Right lobe of liver (tissue), 6 donors: Measurements from ENCODE around the gene CAPZB. TPM values are rescaled to one million over a fixed set of nuclear protein-coding genes. Genes with fewer than 3 reads are reported as not detected.
A peak's percentile ranks its signal among the peaks of the same experiment; 100 is the strongest.

ENCODE experiments used
- ATAC-seq, 4 donors: fragments of 200-7000 bp; cut with Tn5 transposase; one replicate each; pipeline ENCODE4 v1.9.1; 2020; ENCODE audit warnings: mild to moderate bottlenecking in 4 of 4, moderate library complexity in 4 of 4
- DNase-seq, 3 donors: peaks; one replicate each; pipeline ENCODE4 v3.0.0-alpha.2; 2020
- H3K27ac ChIP-seq, 3 donors: fragments of 200-600 bp; one replicate each; pipeline ENCODE4 v1.8.0; 2022
- H3K27me3 ChIP-seq, 2 donors: fragments of 200-600 bp; one replicate each; pipeline ENCODE4 v1.8.0; 2022
- H3K36me3 ChIP-seq, 4 donors: fragments of 200-600 bp; sonication (generic) in 1 of 4; one replicate each; pipeline versions ENCODE4 v1.5.1 to v1.8.0; 2017 to 2022; ENCODE audit warnings: control low read depth in 1 of 4
- H3K4me1 ChIP-seq, 4 donors: fragments of 200-600 bp; sonication (generic) in 1 of 4; one replicate each; pipeline versions ENCODE4 v1.5.1 to v1.8.0; 2017 to 2022; ENCODE audit warnings: control low read depth in 1 of 4
- H3K4me3 ChIP-seq, 3 donors: fragments of 200-600 bp; one replicate each; pipeline ENCODE4 v1.8.0; 2022
- H3K9me3 ChIP-seq, 4 donors: fragments of 200-600 bp; sonication (generic) in 1 of 4; one replicate each; pipeline versions ENCODE4 v1.5.1 to v1.8.0; 2017 to 2022; ENCODE audit warnings: control low read depth in 1 of 4
- POLR2A ChIP-seq: fragments of 450-650 bp; IDR thresholded peaks from one replicate; pipeline ENCODE4 v1.6.1; 2017; ENCODE audit warnings: antibody characterized with exemption, mild to moderate bottlenecking
- WGBS: methylation state at CpG from one replicate; pipeline ENCODE4 v1.1.6; 2018; ENCODE audit warnings: low coverage, low lambda C conversion rate; ENCODE audit not compliant: insufficient coverage; ENCODE audit errors: missing lambda C conversion rate; 5-methylcytosine and 5-hydroxymethylcytosine counted together
- intact Hi-C, 2 donors: fragments of 100-400 bp; cut with DNase I; formaldehyde crosslinking; loops; one replicate each; pipeline versions ENCODE4 v1.11.2 to v1.14.1; 2022
- small RNA-seq, 2 experiments: library from RNA; depleted of rRNA; stranded (forward); fragments of <200 nt; gene quantifications; one replicate each; pipeline ENCODE3, GENCODE V24; 2016
- total RNA-seq, 6 experiments: library from RNA; depleted of rRNA in 2 of 6; stranded (reverse); fragments of >200 nt in 2 of 6; fragmentation: NEBNext Ultra II Directional in 3 of 6; extraction: Animal tissue kit (Norgen Biotek cat#: 25700) in 3 of 6; gene quantifications; one replicate each; pipeline versions ENCODE4 v1.1.0 to v1.2.4, GENCODE V29; 2016 to 2023
- TF ChIP-seq, protein P1 (sequence below), 4 donors: fragments of 200-600 bp in 3 of 4; fragments of 450-650 bp in 1 of 4; IDR thresholded peaks; one replicate each; pipeline versions ENCODE4 v1.5.1 to v1.8.0; 2016 to 2022; ENCODE audit warnings: antibody characterized with exemption in 4 of 4, mild to moderate bottlenecking in 2 of 4
- donor health status: DM: no; HTN: yes; CAD: no.
- donor health status: DM: no; HTN: no; CAD: no.
- donor health status: DM: no; HTN: no; CAD: no.
- donor health status: DM: no; HTN: yes; CAD: no.
- donor health status: DM: no; HTN: yes; CAD: no.

Gene CAPZB
- total RNA-seq, 6 experiments from 2014 or later, result 53.5 to 117 (median 88.0) TPM

DNA sequence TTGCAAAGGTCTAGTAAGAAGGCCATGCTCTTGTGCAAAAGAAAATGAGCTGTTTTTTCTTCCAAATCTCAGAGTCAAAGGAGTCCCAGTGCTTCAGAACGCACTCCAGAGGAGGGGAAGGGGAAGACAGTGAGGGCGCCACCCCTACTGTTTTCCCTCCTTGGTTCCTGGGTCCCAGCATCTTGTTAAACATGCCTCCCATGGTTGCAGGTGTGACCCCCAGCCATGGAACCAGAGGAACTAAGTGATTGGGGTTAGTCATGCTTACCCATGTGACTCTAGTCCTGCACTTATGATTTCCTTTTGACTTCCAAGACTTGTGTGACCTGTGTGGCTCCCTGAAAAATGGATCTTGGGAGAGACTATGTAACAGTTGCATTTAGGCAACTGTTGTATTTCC, 190.7 kb downstream of the CAPZB start:
- no peak overlapping the region for H3K4me3 ChIP-seq
- H3K9me3 ChIP-seq, result peaks cover 0 to 15% (median 7%) of the 10 kb centered on the region in 4 donors
- H3K4me1 ChIP-seq, result peaks cover 0 to 3% (median 0%) of the 10 kb centered on the region in 4 donors
- DNase-seq (no peak), ATAC-seq (no peak)
- H3K27ac ChIP-seq, result no peak overlapping the region
- H3K36me3 ChIP-seq, result no peaks in the 10 kb centered on the region
- H3K27me3 ChIP-seq, result no peaks in the 10 kb centered on the region
- WGBS, result 100% methylated on average over 1 of the region's 2 CpGs
- TF ChIP-seq, protein P1, sequence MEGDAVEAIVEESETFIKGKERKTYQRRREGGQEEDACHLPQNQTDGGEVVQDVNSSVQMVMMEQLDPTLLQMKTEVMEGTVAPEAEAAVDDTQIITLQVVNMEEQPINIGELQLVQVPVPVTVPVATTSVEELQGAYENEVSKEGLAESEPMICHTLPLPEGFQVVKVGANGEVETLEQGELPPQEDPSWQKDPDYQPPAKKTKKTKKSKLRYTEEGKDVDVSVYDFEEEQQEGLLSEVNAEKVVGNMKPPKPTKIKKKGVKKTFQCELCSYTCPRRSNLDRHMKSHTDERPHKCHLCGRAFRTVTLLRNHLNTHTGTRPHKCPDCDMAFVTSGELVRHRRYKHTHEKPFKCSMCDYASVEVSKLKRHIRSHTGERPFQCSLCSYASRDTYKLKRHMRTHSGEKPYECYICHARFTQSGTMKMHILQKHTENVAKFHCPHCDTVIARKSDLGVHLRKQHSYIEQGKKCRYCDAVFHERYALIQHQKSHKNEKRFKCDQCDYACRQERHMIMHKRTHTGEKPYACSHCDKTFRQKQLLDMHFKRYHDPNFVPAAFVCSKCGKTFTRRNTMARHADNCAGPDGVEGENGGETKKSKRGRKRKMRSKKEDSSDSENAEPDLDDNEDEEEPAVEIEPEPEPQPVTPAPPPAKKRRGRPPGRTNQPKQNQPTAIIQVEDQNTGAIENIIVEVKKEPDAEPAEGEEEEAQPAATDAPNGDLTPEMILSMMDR (IDR thresholded peaks at IDR 0.05), result no peak
- no peak for TF ChIP-seq POLR2A
- intact Hi-C loops, result no loop called here

DNA sequence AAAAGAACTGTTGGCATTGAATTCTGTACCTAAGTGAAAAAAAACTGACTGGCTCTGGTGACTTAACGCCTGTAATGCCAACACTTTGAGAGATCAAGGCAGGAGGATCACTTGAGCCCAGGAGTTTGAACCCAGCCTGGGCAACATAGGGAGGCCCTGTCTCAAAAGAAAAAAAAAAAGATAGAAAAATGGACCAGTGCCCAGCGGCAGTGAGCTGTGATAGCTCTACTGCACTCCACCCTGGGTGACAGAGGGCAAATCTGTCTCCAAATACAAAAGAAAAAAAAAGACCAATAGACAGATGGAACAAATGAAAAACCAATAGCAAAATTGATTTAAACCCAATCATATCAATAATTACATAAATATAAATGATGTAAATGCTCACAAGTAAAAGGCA, 196.1 kb downstream of the CAPZB start:
- no peak for DNase-seq
- 17% methylated on average over 2 of the region's 2 CpGs for WGBS
- H3K4me1 ChIP-seq, result peaks cover 0 to 19% (median 8%) of the 10 kb centered on the region in 4 donors
- H3K4me3 ChIP-seq, result peak overlapping the region; percentile 51 to 66 (median 63)
- TF ChIP-seq, protein P1 (IDR thresholded peaks at IDR 0.05), result no peak
- no peak for TF ChIP-seq POLR2A
- H3K27me3 ChIP-seq, result no peaks in the 10 kb centered on the region
- peaks cover 0 to 4% (median under 1%) of the 10 kb centered on the region in 4 donors for H3K9me3 ChIP-seq
- H3K27ac ChIP-seq, result peak overlapping the region; percentile 61 to 78 (median 78)
- ATAC-seq, result peak; percentile 16 to 35 (median 20)
- H3K36me3 ChIP-seq, result peaks cover 0 to 9% (median under 1%) of the 10 kb centered on the region in 4 donors
- intact Hi-C loops, result no loop called here

Small RNA genes lying within 50 kb of the gene (small RNA-seq; reads per million reads assigned to genes)
- gene RN7SL277P, result 0 reads per million in 2 experiments
- gene RNU4-28P, result 0 reads per million in 2 experiments
- gene RNU6-1099P, result 0 to 0.10 reads per million in 2 experiments

Other genes with a start within 250 kb of the CAPZB start
- 10 to 100 TPM; 18.6 to 32.7 (median 25.3) TPM for gene EMC1, start 234.0 kb downstream of the CAPZB start, total RNA-seq
- gene MRTO4, start 233.7 kb downstream of the CAPZB start, total RNA-seq, result 10 to 100 TPM in 2 of 6 experiments, 1 to 10 TPM in 4; 7.0 to 17.3 (median 8.2) TPM
- gene AKR7A3, start 196.8 kb downstream of the CAPZB start, total RNA-seq, result 100 to 1,000 TPM in 4 of 6 experiments, 10 to 100 TPM in 2; 58.1 to 169 (median 130) TPM
- gene AKR7A2, start 173.4 kb downstream of the CAPZB start, total RNA-seq, result 10 to 100 TPM; 41.4 to 85.1 (median 51.2) TPM
- gene SLC66A1, start 173.2 kb downstream of the CAPZB start, total RNA-seq, result 10 to 100 TPM in 3 of 6 experiments, 1 to 10 TPM in 3; 8.4 to 20.6 (median 11.2) TPM
- gene NBL1, start 158.8 kb upstream of the CAPZB start, total RNA-seq, result 1 to 10 TPM; 2.2 to 5.7 (median 3.4) TPM
- gene HTR6, start 179.3 kb upstream of the CAPZB start, total RNA-seq, result not detected